HG02852 (cell line): ENCODE measurements around the gene NBPF6.
"Not testable (repeated sequence)": the region's sequence is repeated elsewhere in the genome, so short reads cannot be mapped to it uniquely, and the experiment has no call there.

Source experiments
- ATAC-seq: cut with Tn5 transposase; IDR thresholded peaks from one replicate; pipeline ENCODE4 v1.9.1; 2021; ENCODE audit warnings: mild to moderate bottlenecking, moderate library complexity; ENCODE audit not compliant: unreplicated experiment

Gene NBPF6

DNA sequence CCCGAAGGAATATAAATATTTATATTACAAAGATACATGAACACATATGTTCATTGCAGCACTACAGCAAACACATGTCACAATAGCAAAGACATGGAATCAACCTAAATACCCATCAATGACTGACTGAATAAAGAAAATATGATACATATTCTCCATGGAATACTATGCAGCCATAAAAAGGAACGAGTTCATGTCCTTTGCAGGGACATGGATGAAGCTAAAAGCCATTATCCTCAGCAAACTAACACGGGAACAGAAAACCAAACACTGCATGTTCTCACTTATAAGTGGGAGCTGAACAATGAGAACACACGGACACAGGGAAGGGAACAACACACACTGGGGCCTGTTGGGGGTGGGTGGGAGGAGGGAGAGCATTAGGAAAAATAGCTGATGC, 46.7 kb downstream of the NBPF6 start:
- not testable (repeated sequence) for ATAC-seq

DNA sequence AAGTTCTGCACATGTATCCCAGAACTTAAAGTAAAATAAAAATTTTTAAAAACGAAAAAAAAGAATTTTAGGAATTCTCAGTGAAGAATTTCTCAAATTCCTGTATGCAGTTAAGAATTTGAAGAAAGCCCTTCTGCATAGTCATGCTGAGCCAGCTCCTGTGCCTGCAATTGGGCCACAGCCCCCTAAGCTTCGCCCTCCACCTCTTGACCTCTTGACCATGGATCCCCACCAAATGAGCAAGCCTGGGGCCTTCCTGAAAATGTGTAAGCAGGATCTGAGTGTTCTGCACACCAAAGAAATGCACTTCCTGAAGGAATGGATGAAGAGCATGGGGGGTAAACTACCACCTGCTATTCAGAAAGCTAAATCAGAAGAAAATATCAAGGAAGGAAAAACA, 52.0 kb downstream of the NBPF6 start:
- ATAC-seq, result no peak

DNA sequence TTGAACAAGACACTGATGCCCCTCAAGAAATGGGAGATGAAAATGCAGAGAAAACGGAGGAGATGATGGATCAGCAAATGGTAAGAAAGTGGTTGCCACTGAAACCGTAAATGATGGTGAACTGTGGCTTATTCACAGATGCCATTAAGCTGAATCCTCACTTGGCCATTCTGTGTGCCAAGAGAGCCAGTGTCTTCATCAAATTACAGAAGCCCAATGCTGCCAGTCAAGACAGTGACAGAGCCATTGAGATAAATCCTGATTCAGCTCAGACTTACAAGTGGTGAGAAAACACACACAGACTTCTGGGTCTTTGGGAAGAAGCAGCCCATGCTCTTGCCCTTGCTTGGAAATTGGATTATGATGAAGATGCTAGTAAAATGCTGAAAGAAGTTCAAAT, 52.5 kb downstream of the NBPF6 start:
- ATAC-seq, result no peak

DNA sequence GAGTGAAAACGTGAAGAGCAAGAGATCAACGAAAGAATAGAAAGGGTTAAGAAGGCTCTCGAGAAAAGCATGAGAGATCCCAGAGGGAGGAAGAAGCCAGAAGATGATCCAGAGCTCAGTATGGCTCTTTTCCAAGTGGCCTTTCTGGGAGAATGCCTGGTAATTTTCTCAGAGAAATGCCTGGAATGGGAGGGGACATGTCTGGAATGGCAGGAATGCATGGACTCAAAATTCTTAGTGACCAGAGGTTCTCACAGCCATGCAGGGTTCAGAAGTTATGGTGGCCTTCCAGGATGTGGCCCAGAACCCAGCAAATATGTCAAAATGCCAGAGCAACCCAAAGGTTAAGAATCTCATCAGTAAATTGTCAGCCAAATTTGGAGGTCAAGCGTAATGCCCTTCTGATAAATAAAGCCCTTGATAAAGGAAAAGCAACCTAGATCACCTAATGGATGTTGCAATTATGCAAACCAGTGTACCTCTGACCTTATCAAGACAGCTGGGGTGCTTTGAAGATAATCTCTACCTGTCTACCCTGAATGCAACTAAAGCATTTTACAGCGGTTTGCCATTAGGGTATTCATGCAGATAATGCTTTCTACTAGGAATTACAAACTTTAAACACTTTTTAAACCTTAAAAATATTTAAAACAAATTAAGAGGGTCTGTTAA, 53.1 kb downstream of the NBPF6 start:
- no peak for ATAC-seq

- ATAC-seq, result peak; percentile 78
Observed at GRCh38 chr1:108504447-108504846, 54.3 kb downstream of the NBPF6 start.

DNA sequence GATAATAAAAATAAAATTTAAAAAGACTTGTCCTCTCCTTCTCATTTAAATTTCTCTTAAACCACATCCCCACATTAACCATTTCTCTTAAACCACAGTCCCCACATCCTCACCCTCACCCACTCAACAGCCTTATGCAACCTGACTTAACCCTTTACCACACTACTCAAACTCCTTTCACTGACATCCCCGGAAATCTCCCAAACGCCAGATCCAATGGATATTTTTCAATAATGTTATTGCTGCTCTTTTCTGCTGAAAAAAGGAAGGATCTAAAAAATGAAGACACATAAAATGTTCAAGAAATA, 55.6 kb downstream of the NBPF6 start:
- no peak for ATAC-seq

DNA sequence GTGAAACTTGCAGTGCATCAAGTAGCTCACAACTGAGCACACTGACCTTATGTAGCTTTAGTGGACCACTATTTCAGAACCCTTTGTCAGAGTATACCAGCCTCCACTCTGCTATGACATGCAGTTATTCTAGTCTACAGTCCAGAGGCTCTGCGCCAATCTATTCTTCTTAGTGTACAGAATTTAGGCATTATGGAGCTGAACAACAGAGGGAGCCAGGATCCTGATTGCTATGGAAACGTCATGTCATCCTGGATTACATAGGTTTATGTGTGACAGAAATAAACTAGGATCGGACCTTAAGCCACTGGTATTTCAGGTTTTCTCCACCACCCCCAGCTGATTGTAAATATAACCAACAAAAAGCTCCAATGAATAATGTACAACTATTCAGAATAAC, 61.6 kb downstream of the NBPF6 start:
- no peak for ATAC-seq

DNA sequence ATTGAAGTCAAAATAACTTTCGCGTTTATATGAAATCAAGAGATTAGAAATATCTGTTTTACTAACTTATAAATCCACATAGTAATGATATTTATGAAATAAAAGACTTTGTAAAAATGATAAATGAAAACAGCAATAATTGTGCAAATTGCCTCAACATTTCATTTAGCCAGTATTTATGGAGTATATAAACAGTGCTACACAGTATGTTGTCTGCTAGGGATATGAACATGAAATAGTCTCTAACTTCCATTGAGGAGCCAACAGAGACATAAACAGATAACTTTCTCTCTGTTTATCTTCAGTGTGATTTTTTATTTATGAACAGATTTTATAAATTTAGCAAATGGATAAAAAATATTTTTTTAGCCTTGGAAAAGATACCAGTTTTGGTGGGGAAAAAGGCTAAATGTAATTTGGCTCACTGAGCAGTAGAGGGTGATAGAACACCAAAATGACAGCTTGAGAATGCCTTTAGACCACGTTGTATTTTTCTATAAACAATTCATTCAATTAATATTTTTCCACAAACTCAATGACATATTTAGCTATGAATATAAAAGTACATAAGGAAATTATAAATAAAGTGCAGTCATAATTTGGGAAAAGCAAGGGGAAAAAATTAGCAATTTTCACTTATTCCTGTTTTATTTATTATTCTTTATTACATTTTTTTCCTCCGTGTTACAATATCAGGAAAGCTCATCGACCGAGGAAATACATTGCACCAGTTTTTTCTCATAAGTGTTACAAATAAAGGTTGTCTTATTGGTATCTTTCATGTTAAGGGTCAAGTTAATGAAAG, 62.3 kb downstream of the NBPF6 start:
- no peak for ATAC-seq

DNA sequence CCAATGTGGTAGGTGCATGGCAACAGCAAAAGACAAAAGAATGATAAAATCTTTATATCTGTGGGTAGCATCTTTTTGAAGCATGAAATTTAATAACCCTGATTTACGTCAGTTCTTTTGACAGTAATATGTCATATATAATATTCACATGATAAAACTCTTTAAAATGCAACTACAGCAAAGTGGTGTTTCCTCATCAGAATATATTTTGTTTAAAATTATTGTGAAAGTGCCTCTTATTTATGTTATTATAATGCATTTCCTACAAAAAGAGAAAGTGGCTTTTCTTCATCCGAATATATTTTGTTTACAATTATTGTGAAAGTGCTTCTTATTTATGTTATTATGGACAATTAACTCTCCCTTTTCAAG, 62.9 kb downstream of the NBPF6 start:
- ATAC-seq, result no peak

DNA sequence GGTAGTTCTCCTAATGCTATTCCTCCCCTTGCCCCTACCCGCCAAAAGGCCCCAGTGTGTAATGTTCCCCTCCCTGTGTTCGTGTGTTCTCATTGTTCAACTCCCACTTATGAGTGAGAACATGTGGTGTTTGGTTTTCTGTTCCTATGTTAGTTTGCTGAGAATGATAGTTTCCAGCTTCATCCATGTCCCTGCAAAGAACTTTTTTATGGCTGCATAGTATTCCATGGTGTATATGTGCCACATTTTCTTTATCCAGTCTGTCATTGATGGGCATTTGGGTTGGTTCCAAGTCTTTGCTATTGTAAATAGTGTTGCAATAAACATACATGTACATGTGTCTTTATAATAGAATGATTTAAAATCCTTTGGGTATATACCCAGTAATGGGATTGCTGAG, 63.8 kb downstream of the NBPF6 start:
- not testable (repeated sequence) for ATAC-seq

GRCh38 chr1:108517301-108517897, 67.3 kb downstream of the NBPF6 start:
- ATAC-seq, result not testable (repeated sequence)
